Endodermal cell (in vitro differentiated cells): ENCODE measurements around the gene MCTP1. TPM values are rescaled to one million over a fixed set of nuclear protein-coding genes. Genes with fewer than 3 reads are reported as not detected.

Source experiments
- DNase-seq: peaks from one replicate; pipeline ENCODE4 v3.0.0-alpha.2; 2017
- H3K27ac ChIP-seq: 2 replicates; pipeline ENCODE4 v1.5.1; 2013; ENCODE audit warnings: mild to moderate bottlenecking, low read depth, low read length, moderate library complexity
- H3K27me3 ChIP-seq: 2 replicates; pipeline ENCODE4 v1.6.1; 2013; ENCODE audit warnings: mild to moderate bottlenecking, low read length, moderate library complexity; ENCODE audit not compliant: insufficient read depth, control insufficient read depth, poor library complexity, severe bottlenecking
- H3K36me3 ChIP-seq: 2 replicates; pipeline ENCODE4 v1.7.0; 2013; ENCODE audit warnings: mild to moderate bottlenecking, low read length, moderate library complexity; ENCODE audit not compliant: control insufficient read depth, insufficient read depth
- H3K4me1 ChIP-seq: one replicate; pipeline ENCODE4 v1.7.0; 2013; ENCODE audit warnings: low read length; ENCODE audit not compliant: control insufficient read depth, insufficient read depth
- H3K4me3 ChIP-seq: 2 replicates; pipeline ENCODE4 v1.5.1; 2013; ENCODE audit warnings: mild to moderate bottlenecking, low read length, moderate library complexity
- H3K9ac ChIP-seq: 2 replicates; pipeline ENCODE4 v1.6.1; 2013; ENCODE audit warnings: mild to moderate bottlenecking, low read length, moderate library complexity; ENCODE audit not compliant: poor library complexity, severe bottlenecking; ENCODE audit errors: extremely low read depth
- H3K9me3 ChIP-seq: 2 replicates; pipeline ENCODE4 v1.6.1; 2013; ENCODE audit warnings: mild to moderate bottlenecking, low read length, moderate library complexity; ENCODE audit not compliant: control insufficient read depth
- H3K27ac Mint-ChIP-seq: 2 replicates; pipeline ENCODE4 v1.8.0; 2020; ENCODE audit warnings: mixed read lengths
- H3K27me3 Mint-ChIP-seq: 2 replicates; pipeline ENCODE4 v1.8.0; 2021; ENCODE audit warnings: mild to moderate bottlenecking, mixed read lengths; ENCODE audit not compliant: insufficient read depth
- H3K36me3 Mint-ChIP-seq: 2 replicates; pipeline ENCODE4 v1.8.0; 2020; ENCODE audit warnings: low read depth, mixed read lengths
- H3K4me1 Mint-ChIP-seq: 2 replicates; pipeline ENCODE4 v1.8.0; 2020; ENCODE audit warnings: mixed read lengths
- H3K4me3 Mint-ChIP-seq: 2 replicates; pipeline ENCODE4 v1.8.0; 2020; ENCODE audit warnings: mild to moderate bottlenecking, moderate library complexity, mixed read lengths
- H3K9me3 Mint-ChIP-seq: 2 replicates; pipeline ENCODE4 v1.8.0; 2020; ENCODE audit warnings: mild to moderate bottlenecking, mixed read lengths
- WGBS, 2 experiments: methylation state at CpG; one replicate each; pipeline versions ENCODE4 v1.1.5 to v1.1.7; 2013; ENCODE audit warnings: missing lambda C conversion rate in 2 of 2, mixed read lengths in 1 of 2; ENCODE audit not compliant: insufficient coverage in 1 of 2, insufficient read length in 1 of 2; 5-methylcytosine and 5-hydroxymethylcytosine counted together
- total RNA-seq, 2 donors: library from RNA; stranded (reverse); fragmentation: NEBNext Ultra II Directional in 1 of 2; extraction: Animal tissue kit (Norgen Biotek cat#: 25700) in 1 of 2; gene quantifications; 2 replicates in 1 of 2; 3 replicates in 1 of 2; pipeline ENCODE4 v1.2.1, GENCODE V29; 2021
- TF ChIP-seq, protein P1 (sequence below): fragments of 200-600 bp; sonication (generic); conservative IDR thresholded peaks from 2 replicates; pipeline ENCODE4 v1.5.0; 2021; ENCODE audit warnings: antibody characterized with exemption, mild to moderate bottlenecking

The MCTP1 gene
- total RNA-seq, 2 donors from 2014 or later: 0.71 to 3.7 TPM

DNA sequence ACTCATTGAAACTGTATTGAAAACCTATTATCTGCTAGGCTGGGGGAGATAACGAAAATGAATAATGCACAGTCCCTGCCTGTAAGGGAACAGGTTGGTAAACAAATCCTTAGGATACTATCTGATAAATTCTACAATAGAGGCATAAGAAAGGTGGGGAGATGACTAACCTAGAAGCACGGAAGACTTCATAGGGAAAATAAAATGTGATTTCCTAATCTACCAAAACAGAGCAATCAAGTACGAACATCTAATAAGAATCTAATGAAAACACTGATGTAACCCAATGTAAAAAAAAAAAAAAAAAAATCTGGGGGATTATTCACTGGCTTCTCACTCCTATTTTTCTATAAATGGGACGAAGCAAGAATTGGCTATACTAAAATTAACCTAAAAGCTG is 542.0 kb downstream of the MCTP1 start:
- 81 to 100% methylated on average over 1 to 3 of the region's 4 CpGs for whole genome bisulfite sequencing, 2 experiments
- peaks cover 10% of the 10 kb centered on the region for H3K4me1 Mint-ChIP-seq
- Histone ChIP-seq H3K9me3 (no peaks in the 10 kb centered on the region), H3K36me3 (no peaks in the 10 kb centered on the region), H3K4me3 (no peak overlapping the region), H3K4me1 (no peaks in the 10 kb centered on the region), H3K27ac (no peak overlapping the region), H3K27me3 (no peaks in the 10 kb centered on the region), H3K9ac (no peak overlapping the region)
- DNase-seq: no peak
- no peak overlapping the region for H3K4me3 Mint-ChIP-seq
- TF ChIP-seq, protein P1, sequence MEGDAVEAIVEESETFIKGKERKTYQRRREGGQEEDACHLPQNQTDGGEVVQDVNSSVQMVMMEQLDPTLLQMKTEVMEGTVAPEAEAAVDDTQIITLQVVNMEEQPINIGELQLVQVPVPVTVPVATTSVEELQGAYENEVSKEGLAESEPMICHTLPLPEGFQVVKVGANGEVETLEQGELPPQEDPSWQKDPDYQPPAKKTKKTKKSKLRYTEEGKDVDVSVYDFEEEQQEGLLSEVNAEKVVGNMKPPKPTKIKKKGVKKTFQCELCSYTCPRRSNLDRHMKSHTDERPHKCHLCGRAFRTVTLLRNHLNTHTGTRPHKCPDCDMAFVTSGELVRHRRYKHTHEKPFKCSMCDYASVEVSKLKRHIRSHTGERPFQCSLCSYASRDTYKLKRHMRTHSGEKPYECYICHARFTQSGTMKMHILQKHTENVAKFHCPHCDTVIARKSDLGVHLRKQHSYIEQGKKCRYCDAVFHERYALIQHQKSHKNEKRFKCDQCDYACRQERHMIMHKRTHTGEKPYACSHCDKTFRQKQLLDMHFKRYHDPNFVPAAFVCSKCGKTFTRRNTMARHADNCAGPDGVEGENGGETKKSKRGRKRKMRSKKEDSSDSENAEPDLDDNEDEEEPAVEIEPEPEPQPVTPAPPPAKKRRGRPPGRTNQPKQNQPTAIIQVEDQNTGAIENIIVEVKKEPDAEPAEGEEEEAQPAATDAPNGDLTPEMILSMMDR: no peak
- H3K36me3 Mint-ChIP-seq: no peaks in the 10 kb centered on the region
- no peak overlapping the region for H3K27ac Mint-ChIP-seq
- H3K9me3 Mint-ChIP-seq: no peaks in the 10 kb centered on the region
- H3K27me3 Mint-ChIP-seq: no peaks in the 10 kb centered on the region

DNA sequence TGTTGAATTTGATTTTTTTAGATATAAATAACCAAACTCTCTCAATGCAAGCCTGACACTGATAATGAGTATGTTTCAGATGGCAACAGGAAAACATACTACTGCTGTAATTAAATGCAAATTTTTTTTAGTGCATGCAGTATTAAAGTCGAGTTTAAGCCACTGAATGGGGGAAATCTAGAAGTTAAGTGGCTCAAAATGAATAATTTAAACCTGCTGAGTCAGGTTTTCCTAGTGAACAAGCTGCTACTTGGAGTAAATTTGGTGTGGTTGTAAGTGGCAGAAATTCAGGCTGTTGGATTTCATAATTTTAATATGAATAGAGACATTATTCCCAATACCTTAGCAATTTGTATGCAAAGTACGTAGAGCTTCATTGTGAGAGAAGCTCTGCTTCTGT is 544.6 kb downstream of the MCTP1 start:
- no peak overlapping the region for H3K27ac ChIP-seq
- Mint-ChIP-seq H3K27me3 (no peaks in the 10 kb centered on the region), H3K4me1 (peaks cover 10% of the 10 kb centered on the region), H3K4me3 (no peak overlapping the region), H3K36me3 (no peaks in the 10 kb centered on the region), H3K9me3 (no peaks in the 10 kb centered on the region), H3K27ac (no peak overlapping the region)
- no peak overlapping the region for H3K4me3 ChIP-seq
- no peak overlapping the region for H3K9ac ChIP-seq
- H3K9me3 ChIP-seq: no peaks in the 10 kb centered on the region
- 82 to 87% methylated on average over 2 of the region's 2 CpGs for WGBS, 2 experiments
- H3K4me1 ChIP-seq: no peaks in the 10 kb centered on the region
- TF ChIP-seq, protein P1: no peak
- H3K27me3 ChIP-seq: no peaks in the 10 kb centered on the region
- H3K36me3 ChIP-seq: no peaks in the 10 kb centered on the region
- DNase-seq: no peak

DNA sequence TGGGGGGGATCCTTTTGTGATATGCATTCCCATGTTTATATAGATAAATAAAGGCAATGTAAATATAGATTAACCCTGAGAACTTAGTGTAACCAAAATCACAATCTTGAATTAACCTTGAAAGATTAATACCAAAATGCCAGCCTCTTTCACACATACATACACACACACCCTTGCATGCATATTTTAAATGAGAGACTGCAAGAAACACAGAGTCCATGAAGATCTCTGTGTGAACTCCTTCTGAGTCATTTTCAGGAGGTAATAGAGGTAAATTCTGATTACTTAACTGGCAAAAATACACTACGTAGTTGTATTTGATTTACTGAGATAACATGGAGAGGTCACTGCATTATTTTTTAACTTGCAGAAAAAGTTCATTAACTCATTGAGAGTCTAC is 548.4 kb downstream of the MCTP1 start:
- Histone ChIP-seq H3K27ac (no peak overlapping the region), H3K4me1 (no peaks in the 10 kb centered on the region), H3K4me3 (no peak overlapping the region), H3K27me3 (no peaks in the 10 kb centered on the region), H3K36me3 (no peaks in the 10 kb centered on the region), H3K9me3 (no peaks in the 10 kb centered on the region), H3K9ac (no peak overlapping the region)
- TF ChIP-seq, protein P1: no peak
- Mint-ChIP-seq H3K4me3 (no peak overlapping the region), H3K27me3 (no peaks in the 10 kb centered on the region), H3K4me1 (no peaks in the 10 kb centered on the region), H3K36me3 (no peaks in the 10 kb centered on the region), H3K27ac (no peak overlapping the region), H3K9me3 (no peaks in the 10 kb centered on the region)
- DNase-seq: no peak
- WGBS, 2 experiments: 100% methylated on average over 1 of the region's 1 CpG
